ENCODE measurements around the gene MPL.

Gene MPL

GRCh38 chr1:43337588-43337987 lies at the start of gene MPL:
TSS of gene MPL (plus strand) at chr1:43337818. CDS start at chr1:43337849, 31 bp downstream.
- no peak for DNase-seq (ENCODE audit: low spot score)

GRCh38 chr1:43288058-43288784 lies 49.4 kb upstream of the MPL start:
- DNase-seq (ENCODE audit: low spot score) = no peak

GRCh38 chr1:43288785-43289706 lies 48.6 kb upstream of the MPL start:
- DNase-seq (ENCODE audit: low spot score) = no peak

GRCh38 chr1:43292216-43292615 lies 45.4 kb upstream of the MPL start:
- DNase-seq (ENCODE audit: low spot score) = no peak

GRCh38 chr1:43292679-43293078 lies 44.9 kb upstream of the MPL start:
- no peak for DNase-seq (ENCODE audit: low spot score)

- DNase-seq (ENCODE audit: low spot score) = no peak
Observed at GRCh38 chr1:43293176-43293575, 44.4 kb upstream of the MPL start.

GRCh38 chr1:43293896-43294760 lies 43.5 kb upstream of the MPL start:
- no peak for DNase-seq (ENCODE audit: low spot score)

GRCh38 chr1:43294761-43295160 lies 42.9 kb upstream of the MPL start:
- no peak for DNase-seq (ENCODE audit: low spot score)

- DNase-seq (ENCODE audit: low spot score) = no peak
Observed at GRCh38 chr1:43296207-43296606, 41.4 kb upstream of the MPL start.

GRCh38 chr1:43298055-43298454 lies 39.6 kb upstream of the MPL start:
- no peak for DNase-seq (ENCODE audit: low spot score)

GRCh38 chr1:43299101-43299500 lies 38.5 kb upstream of the MPL start:
- DNase-seq (ENCODE audit: low spot score) = no peak

- DNase-seq (ENCODE audit: low spot score) = no peak
Observed at GRCh38 chr1:43300378-43301094, 37.1 kb upstream of the MPL start, which contains the start of gene TIE1. TSS of gene TIE1 (plus strand) at chr1:43300982. CDS start at chr1:43301072, 90 bp downstream.

- no peak for DNase-seq (ENCODE audit: low spot score)
Observed at GRCh38 chr1:43302201-43302600, 35.4 kb upstream of the MPL start.

- DNase-seq (ENCODE audit: low spot score) = no peak
Observed at GRCh38 chr1:43302721-43303470, 34.7 kb upstream of the MPL start.

- DNase-seq (ENCODE audit: low spot score) = no peak
Observed at GRCh38 chr1:43303471-43304313, 33.9 kb upstream of the MPL start.

- no peak for DNase-seq (ENCODE audit: low spot score)
Observed at GRCh38 chr1:43304314-43304681, 33.3 kb upstream of the MPL start.

- DNase-seq (ENCODE audit: low spot score) = no peak
Observed at GRCh38 chr1:43304771-43305300, 32.8 kb upstream of the MPL start.

GRCh38 chr1:43305461-43305860 lies 32.2 kb upstream of the MPL start:
- no peak for DNase-seq (ENCODE audit: low spot score)

- no peak for DNase-seq (ENCODE audit: low spot score)
Observed at GRCh38 chr1:43305926-43306687, 31.5 kb upstream of the MPL start.

All from hematopoietic multipotent progenitor cell treated with erythropoietin and hydrocortisone succinate and interleukin-3 and kit ligand, for 17 days (in vitro differentiated cells).